ENCODE measurements around the gene CD200R1L. TPM values are rescaled to one million over a fixed set of nuclear protein-coding genes. Genes with fewer than 3 reads are reported as not detected.

CD200R1L gene
- total and polyA plus RNA-seq, 10 donors = not detected

- TF ChIP-seq CTCF (IDR thresholded peaks at IDR 0.05 in 8 of 11, conservative IDR thresholded peaks at IDR 0.05 in 3 of 11) = no peak
- TF ChIP-seq POLR2AphosphoS5 (IDR thresholded peaks at IDR 0.05) = no peak
- no peak for TF ChIP-seq POLR2A (IDR thresholded peaks at IDR 0.05)
- WGBS, 5 donors = 38 to 50% (median 40%) methylated on average over 3 of the region's 3 CpGs
- peaks cover 0 to 4% (median 0%) of the 10 kb centered on the region in 6 donors for H3K4me1 ChIP-seq
- no peaks in the 10 kb centered on the region for H3K36me3 ChIP-seq
- H3K9me3 ChIP-seq = peaks cover 0 to 33% (median 23%) of the 10 kb centered on the region in 8 donors
- H3K27me3 ChIP-seq (replicated peaks in 1 of 7) = no peaks in the 10 kb centered on the region
- H3K4me3 ChIP-seq = peak overlapping the region in 1 of 8 donors; percentile 37
- H3K27ac ChIP-seq = peak overlapping the region in 2 of 8 donors; percentile 0 to 22
- intact Hi-C loops (cut with DNase I; ENCODE audit: low total_unique reads) = no loop called here
- DNase-seq = no peak
Observed at GRCh38 chr3:112848196-112848595, 1.5 kb upstream of the CD200R1L start.

- Histone ChIP-seq H3K4me1 (peaks cover 0 to 4% (median 0%) of the 10 kb centered on the region in 6 donors), H3K27me3 (replicated peaks in 1 of 7) (no peaks in the 10 kb centered on the region), H3K27ac (peak overlapping the region in 1 of 8 donors; percentile 22), H3K4me3 (peak overlapping the region in 1 of 8 donors; percentile 37), H3K36me3 (no peaks in the 10 kb centered on the region), H3K9me3 (peaks cover 0 to 37% (median 28%) of the 10 kb centered on the region in 8 donors)
- intact Hi-C loops (cut with DNase I; ENCODE audit: low total_unique reads) = no loop called here
- DNase-seq = peak; percentile 76
- 58 to 69% (median 62%) methylated on average over 3 of the region's 3 CpGs for WGBS, 5 donors
- TF ChIP-seq POLR2AphosphoS5 (IDR thresholded peaks at IDR 0.05) (no peak), POLR2A (IDR thresholded peaks at IDR 0.05) (no peak), CTCF (IDR thresholded peaks at IDR 0.05 in 8 of 11, conservative IDR thresholded peaks at IDR 0.05 in 3 of 11) (no peak)
Observed at GRCh38 chr3:112847692-112848091, 1.0 kb upstream of the CD200R1L start.

GRCh38 chr3:112845772-112846171, 892 bp downstream of the CD200R1L start:
- Histone ChIP-seq H3K27ac (no peak overlapping the region), H3K4me3 (no peak overlapping the region), H3K27me3 (replicated peaks in 1 of 7) (no peaks in the 10 kb centered on the region), H3K36me3 (no peaks in the 10 kb centered on the region), H3K4me1 (peaks cover 0 to 4% (median 0%) of the 10 kb centered on the region in 6 donors), H3K9me3 (peaks cover 0 to 30% (median 21%) of the 10 kb centered on the region in 8 donors)
- TF ChIP-seq POLR2A (IDR thresholded peaks at IDR 0.05) (no peak), CTCF (IDR thresholded peaks at IDR 0.05 in 8 of 11, conservative IDR thresholded peaks at IDR 0.05 in 3 of 11) (no peak), POLR2AphosphoS5 (IDR thresholded peaks at IDR 0.05) (no peak)
- intact Hi-C loops (cut with DNase I; ENCODE audit: low total_unique reads) = no loop called here
- 86 to 100% (median 96%) methylated on average over 1 of the region's 1 CpG for WGBS, 5 donors
- DNase-seq = no peak

GRCh38 chr3:112829046-112829445, 17.6 kb downstream of the CD200R1L start:
- 82 to 91% (median 90%) methylated on average over 4 of the region's 4 CpGs for WGBS, 5 donors
- Histone ChIP-seq H3K27me3 (replicated peaks in 1 of 7) (no peaks in the 10 kb centered on the region), H3K36me3 (no peaks in the 10 kb centered on the region), H3K4me1 (no peaks in the 10 kb centered on the region), H3K9me3 (no peaks in the 10 kb centered on the region), H3K4me3 (no peak overlapping the region), H3K27ac (no peak overlapping the region)
- no peak for DNase-seq
- intact Hi-C loops (cut with DNase I; ENCODE audit: low total_unique reads) = no loop called here
- TF ChIP-seq CTCF (IDR thresholded peaks at IDR 0.05 in 8 of 11, conservative IDR thresholded peaks at IDR 0.05 in 3 of 11) = no peak
- no peak for TF ChIP-seq POLR2AphosphoS5 (IDR thresholded peaks at IDR 0.05)

All from spleen (tissue), 11 donors.